ENCODE results near the gene RBAK. TPM values are rescaled to one million over a fixed set of nuclear protein-coding genes. Genes with fewer than 3 reads are reported as not detected.

RBAK gene
- total and polyA plus RNA-seq, 2 of the 4 experiments (the other 2 are of a cell fraction): 2.8 to 8.1 TPM

DNA sequence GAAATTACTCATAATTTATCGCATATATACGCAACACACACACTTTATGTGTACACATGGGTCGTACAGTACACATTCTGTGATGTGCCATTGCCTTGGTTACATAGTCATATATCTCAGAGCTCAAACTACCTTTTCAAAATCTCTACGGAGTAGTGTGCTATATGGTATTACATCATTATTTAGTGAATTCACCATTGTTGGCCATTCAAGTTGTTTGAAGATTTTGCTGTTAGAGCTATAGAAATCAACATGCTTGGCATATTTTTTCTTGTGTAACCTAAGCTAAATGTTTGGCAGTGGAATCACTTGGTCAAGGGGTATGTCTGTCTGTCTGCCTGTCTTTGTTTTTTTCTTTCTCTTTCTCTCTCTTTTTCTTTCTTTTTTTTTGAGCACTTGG is 44.7 kb upstream of the RBAK start:
- Histone ChIP-seq H2BK20ac (ENCODE audit: low read depth, low read length) (no peak overlapping the region), H3K4me1 (ENCODE audit: control insufficient read depth, insufficient read depth, low read length) (no peaks in the 10 kb centered on the region), H2BK120ac (ENCODE audit: low read depth, low read length) (no peak overlapping the region), H3K9ac (ENCODE audit: low read depth, low read length) (no peak overlapping the region), H2AFZ (replicated peaks; ENCODE audit: low read length, poor library complexity) (no peak overlapping the region), H3K9me1 (ENCODE audit: insufficient read depth, low read length) (no peaks in the 10 kb centered on the region), H3K79me1 (ENCODE audit: low read depth in 1 of 2, low read length in 2 of 2) (peaks cover 0 to 6% of the 10 kb centered on the region in 2 experiments; a peak in 3 of 4 replicates), H3K27me3 (ENCODE audit: control insufficient read depth, insufficient read depth, low read length) (no peaks in the 10 kb centered on the region), H2BK15ac (ENCODE audit: low read depth, low read length) (no peak overlapping the region), H3K18ac (ENCODE audit: low read depth, low read length) (no peak overlapping the region), H2BK5ac (ENCODE audit: low read depth, low read length, poor library complexity, severe bottlenecking) (no peak overlapping the region), H3K4me3 (ENCODE audit: insufficient read depth, low read depth, low read length) (no peak overlapping the region), H4K91ac (ENCODE audit: insufficient read depth, low read depth, low read length) (no peak overlapping the region), H4K20me1 (ENCODE audit: insufficient read depth, low read length) (no peaks in the 10 kb centered on the region), H3K14ac (replicated peaks; ENCODE audit: low read depth, low read length) (no peak overlapping the region), H3K36me3 (ENCODE audit: control insufficient read depth, insufficient read depth, low read length) (peaks cover 36% of the 10 kb centered on the region), H2AK9ac (replicated peaks; ENCODE audit: low read depth, low read length, poor library complexity) (no peak overlapping the region), H3K9me3 (ENCODE audit: control insufficient read depth, insufficient read depth, low read length) (no peaks in the 10 kb centered on the region), H4K8ac (ENCODE audit: low read depth in 2 of 2, low read length in 2 of 2) (no peak overlapping the region), H3K27ac (ENCODE audit: insufficient read depth, low read length) (no peak overlapping the region), H4K5ac (ENCODE audit: low read depth, low read length) (no peak overlapping the region), H2AK5ac (ENCODE audit: low read depth, low read length) (no peak overlapping the region), H3K4ac (ENCODE audit: low read depth, low read length) (no peak overlapping the region), H3K4me2 (ENCODE audit: low read depth, low read length) (no peak overlapping the region), H3K23ac (ENCODE audit: low read depth, low read length) (no peak overlapping the region), H3K56ac (ENCODE audit: extremely low read depth, insufficient read depth, low read length) (no peak overlapping the region)
- POLR2A ChIA-PET (ENCODE audit: unreplicated experiment): no interaction called here
- intact Hi-C loops (cut with micrococcal nuclease) (no loop called here), in situ Hi-C loops (cut with MboI; ENCODE audit: low sequenced_read_pairs) (no loop called here), dilution Hi-C loops (cut with HindIII; ENCODE audit: low sequenced_read_pairs, unreplicated experiment) (no loop called here)
- WGBS, 2 experiments (ENCODE audit: extremely low coverage in 2 of 2, insufficient read length in 1 of 2): no CpG with 5 or more reads among the region's 4 CpGs
- DNase-seq (no peak), ATAC-seq (ENCODE audit: low read depth) (peak; percentile 35; the same call in 1 of the 2 replicates)
- TF ChIP-seq RFX5 (IDR thresholded peaks at IDR 0.05; ENCODE audit: low read depth, low read length) (no peak), POLR2A (IDR thresholded peaks at IDR 0.05; ENCODE audit: low read depth, low read length) (no peak), CEBPB (IDR thresholded peaks at IDR 0.05; ENCODE audit: low read depth, low read length) (no peak), CHD1 (IDR thresholded peaks at IDR 0.05; ENCODE audit: low read depth, low read length) (no peak), MAFK (IDR thresholded peaks at IDR 0.05; ENCODE audit: low read depth, low read length) (no peak), MAZ (IDR thresholded peaks at IDR 0.05; ENCODE audit: borderline replicate concordance, low read depth, low read length) (no peak), MXI1 (IDR thresholded peaks at IDR 0.05; ENCODE audit: borderline replicate concordance, low read depth, low read length) (no peak), RCOR1 (IDR thresholded peaks at IDR 0.05; ENCODE audit: insufficient replicate concordance, low read length) (no peak), NFE2L2 (IDR thresholded peaks at IDR 0.05; ENCODE audit: low read depth, low read length) (no peak), FOS (IDR thresholded peaks at IDR 0.05; ENCODE audit: low read depth, low read length) (no peak), BHLHE40 (IDR thresholded peaks at IDR 0.05; ENCODE audit: low read depth, low read length) (no peak), RAD21 (IDR thresholded peaks at IDR 0.05; ENCODE audit: low read length) (no peak), SMC3 (IDR thresholded peaks at IDR 0.05; ENCODE audit: low read depth, low read length) (no peak)
- TF ChIP-seq, protein P1, sequence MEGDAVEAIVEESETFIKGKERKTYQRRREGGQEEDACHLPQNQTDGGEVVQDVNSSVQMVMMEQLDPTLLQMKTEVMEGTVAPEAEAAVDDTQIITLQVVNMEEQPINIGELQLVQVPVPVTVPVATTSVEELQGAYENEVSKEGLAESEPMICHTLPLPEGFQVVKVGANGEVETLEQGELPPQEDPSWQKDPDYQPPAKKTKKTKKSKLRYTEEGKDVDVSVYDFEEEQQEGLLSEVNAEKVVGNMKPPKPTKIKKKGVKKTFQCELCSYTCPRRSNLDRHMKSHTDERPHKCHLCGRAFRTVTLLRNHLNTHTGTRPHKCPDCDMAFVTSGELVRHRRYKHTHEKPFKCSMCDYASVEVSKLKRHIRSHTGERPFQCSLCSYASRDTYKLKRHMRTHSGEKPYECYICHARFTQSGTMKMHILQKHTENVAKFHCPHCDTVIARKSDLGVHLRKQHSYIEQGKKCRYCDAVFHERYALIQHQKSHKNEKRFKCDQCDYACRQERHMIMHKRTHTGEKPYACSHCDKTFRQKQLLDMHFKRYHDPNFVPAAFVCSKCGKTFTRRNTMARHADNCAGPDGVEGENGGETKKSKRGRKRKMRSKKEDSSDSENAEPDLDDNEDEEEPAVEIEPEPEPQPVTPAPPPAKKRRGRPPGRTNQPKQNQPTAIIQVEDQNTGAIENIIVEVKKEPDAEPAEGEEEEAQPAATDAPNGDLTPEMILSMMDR (conservative IDR thresholded peaks at IDR 0.05; ENCODE audit: low read depth, low read length): no peak
- TF ChIP-seq, protein P2, sequence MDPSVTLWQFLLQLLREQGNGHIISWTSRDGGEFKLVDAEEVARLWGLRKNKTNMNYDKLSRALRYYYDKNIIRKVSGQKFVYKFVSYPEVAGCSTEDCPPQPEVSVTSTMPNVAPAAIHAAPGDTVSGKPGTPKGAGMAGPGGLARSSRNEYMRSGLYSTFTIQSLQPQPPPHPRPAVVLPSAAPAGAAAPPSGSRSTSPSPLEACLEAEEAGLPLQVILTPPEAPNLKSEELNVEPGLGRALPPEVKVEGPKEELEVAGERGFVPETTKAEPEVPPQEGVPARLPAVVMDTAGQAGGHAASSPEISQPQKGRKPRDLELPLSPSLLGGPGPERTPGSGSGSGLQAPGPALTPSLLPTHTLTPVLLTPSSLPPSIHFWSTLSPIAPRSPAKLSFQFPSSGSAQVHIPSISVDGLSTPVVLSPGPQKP (IDR thresholded peaks at IDR 0.05; ENCODE audit: borderline replicate concordance, low read depth, low read length): no peak
- TF ChIP-seq, protein P3, sequence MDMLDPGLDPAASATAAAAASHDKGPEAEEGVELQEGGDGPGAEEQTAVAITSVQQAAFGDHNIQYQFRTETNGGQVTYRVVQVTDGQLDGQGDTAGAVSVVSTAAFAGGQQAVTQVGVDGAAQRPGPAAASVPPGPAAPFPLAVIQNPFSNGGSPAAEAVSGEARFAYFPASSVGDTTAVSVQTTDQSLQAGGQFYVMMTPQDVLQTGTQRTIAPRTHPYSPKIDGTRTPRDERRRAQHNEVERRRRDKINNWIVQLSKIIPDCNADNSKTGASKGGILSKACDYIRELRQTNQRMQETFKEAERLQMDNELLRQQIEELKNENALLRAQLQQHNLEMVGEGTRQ (IDR thresholded peaks at IDR 0.05; ENCODE audit: low read depth, low read length): no peak
- BruUV-seq (replicated peaks): no TSS peak
- CTCF ChIA-PET: no interaction called here

Data from IMR-90 (cell line).